Heart left ventricle (tissue), 16 donors: ENCODE data around the gene SLK. TPM values are rescaled to one million over a fixed set of nuclear protein-coding genes. Genes with fewer than 3 reads are reported as not detected.
A peak's percentile ranks its signal among the peaks of the same experiment; 100 is the strongest.

Experiments used
- ATAC-seq, 4 donors: fragments of 200-7000 bp; cut with Tn5 transposase; one replicate each; pipeline ENCODE4 v1.9.1; 2020 to 2022; ENCODE audit warnings: moderate library complexity in 4 of 4, mild to moderate bottlenecking in 3 of 4, moderate number of reproducible peaks in 1 of 4
- DNase-seq, 5 donors: peaks; one replicate each; pipeline ENCODE4 v3.0.0-alpha.2; 2020
- H3K27ac ChIP-seq, 12 donors: fragments of 200-600 bp; sonication (generic) in 4 of 12; one replicate each; pipeline versions ENCODE4 v1.5.0 to v1.8.0; 2016 to 2022; ENCODE audit warnings: mild to moderate bottlenecking in 2 of 12
- H3K27me3 ChIP-seq, 9 donors: fragments of 200-600 bp; sonication (generic) in 2 of 9; one replicate each; pipeline versions ENCODE4 v1.5.1 to v1.8.0; 2016 to 2022; ENCODE audit warnings: mild to moderate bottlenecking in 3 of 9
- H3K36me3 ChIP-seq, 9 donors: fragments of 200-600 bp; sonication (generic) in 2 of 9; one replicate each; pipeline versions ENCODE4 v1.5.0 to v1.8.0; 2018 to 2022; ENCODE audit warnings: mild to moderate bottlenecking in 2 of 9
- H3K4me1 ChIP-seq, 12 donors: fragments of 200-600 bp; sonication (generic) in 4 of 12; one replicate each; pipeline versions ENCODE4 v1.5.0 to v1.8.0; 2016 to 2022; ENCODE audit warnings: mild to moderate bottlenecking in 3 of 12
- H3K4me3 ChIP-seq, 12 donors: fragments of 200-600 bp; sonication (generic) in 4 of 12; one replicate each; pipeline versions ENCODE4 v1.5.0 to v1.8.0; 2017 to 2022; ENCODE audit warnings: mild to moderate bottlenecking in 9 of 12, moderate library complexity in 4 of 12
- H3K9me3 ChIP-seq, 12 donors: fragments of 200-600 bp; sonication (generic) in 4 of 12; one replicate each; pipeline versions ENCODE4 v1.5.0 to v1.8.0; 2016 to 2022; ENCODE audit warnings: mild to moderate bottlenecking in 1 of 12
- CTCF ChIP-seq, 12 donors: fragments of 200-600 bp; sonication (generic) in 4 of 12; IDR thresholded peaks; one replicate each; pipeline versions ENCODE4 v1.5.0 to v1.8.0; 2018 to 2022; ENCODE audit warnings: antibody characterized with exemption in 12 of 12, mild to moderate bottlenecking in 5 of 12
- POLR2A ChIP-seq, 2 donors: fragments of 450-650 bp; IDR thresholded peaks; one replicate each; pipeline ENCODE4 v1.6.1; 2017; ENCODE audit warnings: antibody characterized with exemption in 2 of 2, mild to moderate bottlenecking in 2 of 2, moderate library complexity in 2 of 2
- WGBS, 4 donors: extraction: QIAGEN DNeasy Blood & Tissue Kit in 2 of 4; methylation state at CpG; one replicate each; pipeline versions ENCODE4 v1.1.5 to v1.1.7; 2013 to 2018; 5-methylcytosine and 5-hydroxymethylcytosine counted together
- intact Hi-C, 10 donors: fragments of 100-400 bp; cut with DNase I; formaldehyde crosslinking; loops; one replicate each; pipeline versions ENCODE4 v1.11.1 to v1.14.2; 2022
- microRNA counts, 2 donors: library from miRNA; unstranded; fragments of <30 nt; microRNA quantifications; one replicate each; lab custom pipeline; 2016
- microRNA-seq, 4 donors: library from miRNA; unstranded; fragments of <30 nt; microRNA quantifications; one replicate each; pipeline versions ENCODE4 to v1.2.0, GENCODE V29; 2017 to 2020
- polyA plus RNA-seq, 2 donors: library from polyadenylated mRNA; stranded (reverse); fragments of 200-250 nt; gene quantifications; one replicate each; pipeline ENCODE4 v1.2.3, GENCODE V29; 2013
- total RNA-seq, 9 donors: library from RNA; depleted of rRNA in 2 of 9; stranded (reverse); fragments of >200 nt in 2 of 9; fragmentation: NEBNext Ultra II Directional in 3 of 9; extraction: Animal tissue kit (Norgen Biotek cat#: 25700) in 3 of 9; gene quantifications; one replicate each; pipeline versions ENCODE4 v1.1.0 to v1.2.4, GENCODE V29; 2016 to 2023
- donor health status: ischemic (EF 13 %, LVEDD 7.1; RV severe dilation, severe dysfunction).
- donor health status: healthy with polysubstance abuse.
- donor health status: DM: no; HTN: yes; CAD: no.
- donor health status: DM: no; HTN: no; CAD: no.
- donor health status: ischemic (EF 25% LVEDD 6.9; RV normal size, moderate dysfunction).
- donor health status: ischemic (EF 25% LVEDD 5.7; RV mildly dilated, moderate dysfunction).
- donor health status: healthy.
- donor health status: DM: yes; HTN: yes; CAD: no.
- donor health status: ischemic (EF 35%, LVEDD 5.7; RV mildly dilated, moderate dysfunction).
- donor health status: nonischemic (EF 11% LVEDD 7.7; RV severe dilation, severe dysfunction).
- donor health status: DM: yes; HTN: yes; CAD: no.
- donor health status: PGD.
- donor health status: ischemic (EF 29% LVEDD 5.4; RV normal size, mild dysfunction).
- donor health status: nonischemic (EF 23%, LVEDD 6.1; RV moderate dilation, normal function).

SLK gene
- total and polyA plus RNA-seq, 11 donors: 10.0 to 57.8 (median 45.2) TPM

DNA sequence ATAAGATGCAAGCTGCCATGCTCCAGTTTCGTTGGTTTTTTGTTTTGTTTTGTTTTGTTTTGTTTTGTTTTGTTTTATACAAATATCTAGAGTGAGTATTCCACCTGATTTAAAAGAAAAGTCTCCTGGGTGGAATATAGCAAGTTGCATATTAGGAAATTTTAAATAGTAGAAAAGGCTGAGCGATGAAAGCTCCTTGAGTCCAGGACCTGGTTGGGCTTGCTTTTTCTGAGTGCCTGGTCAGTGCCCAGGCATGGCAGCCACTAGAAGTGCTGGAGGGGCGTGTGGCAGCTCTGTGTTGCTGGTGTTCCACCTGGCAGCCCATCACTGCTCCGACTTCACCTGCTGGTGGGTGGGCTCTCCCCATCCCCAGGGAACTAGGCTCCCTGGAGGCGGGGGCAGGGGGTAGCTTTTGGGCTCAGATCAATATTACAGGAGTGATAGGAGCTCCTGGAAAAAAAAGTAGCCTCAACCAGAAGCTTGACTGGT, 110.8 kb downstream of the SLK start:
- no peaks in the 10 kb centered on the region for H3K36me3 ChIP-seq
- WGBS, 4 donors: 84 to 91% (median 87%) methylated on average over 5 of the region's 5 CpGs
- DNase-seq (no peak), ATAC-seq (no peak)
- peaks cover 0 to 19% (median 7%) of the 10 kb centered on the region in 12 donors for H3K4me1 ChIP-seq
- H3K9me3 ChIP-seq: no peaks in the 10 kb centered on the region
- H3K27ac ChIP-seq: peak overlapping the region in 2 of 12 donors; percentile 56 to 71
- no peaks in the 10 kb centered on the region for H3K27me3 ChIP-seq
- intact Hi-C loops: loop anchor here in 1 of 10 donors (5.0 kb wide), 1 partner anchor 185 kb away; no protein-coding TSS in a partner anchor
- no peak overlapping the region for H3K4me3 ChIP-seq
- TF ChIP-seq POLR2A (IDR thresholded peaks at IDR 0.05): no peak
- TF ChIP-seq CTCF (IDR thresholded peaks at IDR 0.05): no peak

MicroRNAs encoded within 50 kb of the gene (microRNA counts, 767-probe panel; counts per million panel counts)
- microRNA hsa-miR-936 (lab: Ali Mortazavi, UCI): 1,693 to 2,210 counts per million in 2 donors

Small RNA genes within 50 kb of the gene (microRNA-seq; reads per million reads assigned to microRNA genes)
- 0 reads per million in 4 donors for gene MIR936

Other genes with a start within 250 kb of the SLK start
- gene SH3PXD2A, start 111.6 kb upstream of the SLK start, total RNA-seq: 10 to 100 TPM; 21.8 to 43.4 (median 31.9) TPM
- 10 to 100 TPM; 11.8 to 16.6 TPM for gene SH3PXD2A, start 111.6 kb upstream of the SLK start, polyA plus RNA-seq
- 10 to 100 TPM; 28.6 to 53.1 (median 32.7) TPM for gene STN1, start 49.0 kb upstream of the SLK start, total RNA-seq
- 10 to 100 TPM; 23.1 to 36.1 TPM for gene STN1, start 49.0 kb upstream of the SLK start, polyA plus RNA-seq
- 1 to 10 TPM in 2 of 9 donors, under 1 TPM in 2, not detected in 5; 0.28 to 2.2 (median 0.86) TPM for gene COL17A1, start 118.7 kb downstream of the SLK start, total RNA-seq
- under 1 TPM in 1 of 2 donors, not detected in 1; 0.37 TPM for gene COL17A1, start 118.7 kb downstream of the SLK start, polyA plus RNA-seq
- 10 to 100 TPM in 1 of 9 donors, 1 to 10 TPM in 8; 5.4 to 10.1 (median 7.6) TPM for gene SFR1, start 155.0 kb downstream of the SLK start, total RNA-seq
- gene SFR1, start 155.0 kb downstream of the SLK start, polyA plus RNA-seq: 1 to 10 TPM; 6.7 to 9.5 TPM